Activated CD4-positive, alpha-beta T cell treated with anti-CD3 and anti-CD28 coated beads for 36 hours (primary cell): ENCODE data around the gene SPNS2. TPM values are rescaled to one million over a fixed set of nuclear protein-coding genes. Genes with fewer than 3 reads are reported as not detected.
A peak's percentile ranks its signal among the peaks of the same experiment; 100 is the strongest.

Experiments used
- ATAC-seq: fragments of 200-7000 bp; cut with Tn5 transposase; one replicate; pipeline ENCODE4 v1.10.0; 2021; ENCODE audit warnings: mild to moderate bottlenecking, moderate library complexity
- CTCF ChIA-PET: fragments of 350-600 bp; sonication (Branson Sonifier 250); formaldehyde crosslinking; loops from one replicate; lab custom pipeline; 2021; ENCODE audit warnings: antibody characterized with exemption; lab: Charles Lee
- POLR2A ChIA-PET: fragments of 350-600 bp; sonication (Branson Sonifier 250); formaldehyde crosslinking; loops from one replicate; lab custom pipeline; 2021; ENCODE audit warnings: antibody characterized with exemption, inconsistent platforms; lab: Charles Lee
- DNase-seq: peaks from one replicate; pipeline ENCODE4 v3.0.0-alpha.2; 2020
- H3K27ac Mint-ChIP-seq: one replicate; pipeline ENCODE4 v1.8.0; 2021; ENCODE audit warnings: mixed read lengths
- H3K27me3 Mint-ChIP-seq: one replicate; pipeline ENCODE4 v1.8.0; 2021; ENCODE audit warnings: mixed read lengths
- H3K36me3 Mint-ChIP-seq: one replicate; pipeline ENCODE4 v1.8.0; 2021; ENCODE audit warnings: low read depth, mixed read lengths
- H3K4me1 Mint-ChIP-seq: one replicate; pipeline ENCODE4 v1.8.0; 2021; ENCODE audit warnings: mixed read lengths
- H3K4me3 Mint-ChIP-seq: one replicate; pipeline ENCODE4 v1.8.0; 2021; ENCODE audit warnings: mild to moderate bottlenecking, moderate library complexity, mixed read lengths
- H3K9me3 Mint-ChIP-seq: one replicate; pipeline ENCODE4 v1.8.0; 2021; ENCODE audit warnings: low read depth, mixed read lengths
- intact Hi-C, 2 experiments: fragments of 100-400 bp; cut with DNase I in 1 of 2; cut with micrococcal nuclease in 1 of 2; formaldehyde crosslinking; loops; one replicate each; pipeline versions ENCODE4 v1.14.2 to v1.15.1; 2022 to 2024; cut with DNase I, micrococcal nuclease
- total RNA-seq, 2 experiments: library from RNA; stranded (reverse); gene quantifications; one replicate each; pipeline ENCODE4 v1.2.3, GENCODE V29; 2021

Gene SPNS2
- total RNA-seq, 2 experiments from 2014 or later: 0.07 to 0.37 TPM

DNA sequence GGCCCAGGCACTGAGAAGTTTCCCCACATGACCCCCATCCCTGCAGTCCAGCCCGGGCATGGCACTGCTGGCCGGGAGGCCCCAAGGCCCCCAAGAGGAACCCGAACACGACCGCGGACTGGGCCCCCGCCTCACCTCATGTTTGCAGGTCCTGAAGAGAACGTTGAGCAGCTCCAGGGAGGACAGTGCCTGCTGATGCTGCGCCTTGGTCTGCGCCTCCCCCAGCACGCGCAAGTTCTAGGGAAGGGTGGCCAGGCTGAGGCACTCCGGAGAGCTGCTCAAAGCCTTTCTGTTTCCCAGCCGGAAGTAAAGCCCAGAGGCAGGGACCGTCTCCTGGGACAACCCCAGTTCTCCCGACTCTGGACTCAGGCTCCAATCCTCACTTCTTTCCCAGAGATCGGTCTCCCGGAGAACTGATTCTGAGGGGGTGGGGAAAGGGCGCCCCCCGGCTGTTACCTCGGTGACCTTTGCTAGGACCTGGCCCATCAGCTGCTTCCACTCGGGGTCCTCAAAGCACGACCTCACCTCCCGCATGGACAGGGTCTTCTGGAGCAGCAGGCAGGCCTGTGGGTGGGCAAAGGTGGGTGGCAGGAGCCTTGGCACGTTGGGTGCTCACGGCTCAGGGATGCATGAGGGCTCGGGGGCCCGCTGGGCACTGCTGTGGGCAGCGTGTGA lies 42.8 kb downstream of the SPNS2 start:
- H3K27ac Mint-ChIP-seq: no peak overlapping the region
- no peaks in the 10 kb centered on the region for H3K9me3 Mint-ChIP-seq
- ChIA-PET CTCF (interaction anchor here (1.0 kb wide), 1 partner anchor 14 kb away, joined by 3 read pairs; the partner anchor contains the start of gene MYBBP1A), POLR2A (interaction anchor here (1.2 kb wide), 1 partner anchor 12 kb away, joined by 3 read pairs; no protein-coding TSS in a partner anchor)
- intact Hi-C loops: no loop called here
- peaks cover 16% of the 10 kb centered on the region for H3K36me3 Mint-ChIP-seq
- no peaks in the 10 kb centered on the region for H3K27me3 Mint-ChIP-seq
- H3K4me3 Mint-ChIP-seq: no peak overlapping the region
- DNase-seq (no peak), ATAC-seq (no peak)
- no peaks in the 10 kb centered on the region for H3K4me1 Mint-ChIP-seq

DNA sequence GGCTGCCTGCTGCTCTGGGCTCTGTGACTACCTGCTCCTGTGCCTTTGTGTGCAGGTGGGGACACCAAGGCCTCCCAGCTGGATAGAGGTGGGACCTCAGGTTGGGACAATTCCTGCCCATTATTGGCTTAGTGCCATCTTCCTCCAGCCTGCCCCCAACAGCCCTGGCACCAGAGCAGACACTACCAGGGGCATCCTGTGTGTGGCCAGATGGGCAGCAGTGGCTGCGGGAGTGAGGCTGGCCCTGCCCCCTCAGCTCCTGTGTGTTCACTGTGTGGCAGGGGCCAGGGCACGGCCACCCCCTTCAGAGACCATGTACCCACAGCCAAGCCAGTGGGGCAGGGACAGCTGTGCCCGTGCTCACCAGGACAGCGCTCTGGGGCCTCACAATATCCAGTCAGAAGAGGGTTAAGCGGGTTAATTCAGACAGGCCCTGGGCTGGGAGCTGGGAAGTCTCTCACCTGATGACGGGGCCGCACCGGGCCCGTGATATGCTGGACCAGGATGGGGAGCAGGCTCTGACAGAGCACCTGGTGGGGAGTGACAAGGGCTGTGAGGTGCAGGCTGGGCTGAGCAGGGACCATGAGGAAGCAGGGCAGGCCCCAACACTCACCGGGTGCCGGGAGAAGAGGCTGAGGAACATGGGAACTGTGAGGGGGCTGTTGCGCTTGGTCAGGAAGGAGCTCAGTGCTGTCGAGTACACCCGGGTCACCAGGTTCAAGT lies 43.5 kb downstream of the SPNS2 start:
- ATAC-seq (no peak), DNase-seq (no peak)
- Mint-ChIP-seq H3K9me3 (no peaks in the 10 kb centered on the region), H3K36me3 (peaks cover 21% of the 10 kb centered on the region), H3K4me1 (no peaks in the 10 kb centered on the region), H3K27ac (no peak overlapping the region), H3K4me3 (no peak overlapping the region), H3K27me3 (no peaks in the 10 kb centered on the region)
- intact Hi-C loops: no loop called here
- CTCF ChIA-PET: interaction anchor here (1.0 kb wide), 1 partner anchor 13 kb away, joined by 3 read pairs; the partner anchor contains the start of gene MYBBP1A
- POLR2A ChIA-PET: interaction anchor here (0.7 to 1.2 kb wide), 2 partner anchors 12 to 144 kb away, joined by 3 read pairs; no protein-coding TSS in a partner anchor

DNA sequence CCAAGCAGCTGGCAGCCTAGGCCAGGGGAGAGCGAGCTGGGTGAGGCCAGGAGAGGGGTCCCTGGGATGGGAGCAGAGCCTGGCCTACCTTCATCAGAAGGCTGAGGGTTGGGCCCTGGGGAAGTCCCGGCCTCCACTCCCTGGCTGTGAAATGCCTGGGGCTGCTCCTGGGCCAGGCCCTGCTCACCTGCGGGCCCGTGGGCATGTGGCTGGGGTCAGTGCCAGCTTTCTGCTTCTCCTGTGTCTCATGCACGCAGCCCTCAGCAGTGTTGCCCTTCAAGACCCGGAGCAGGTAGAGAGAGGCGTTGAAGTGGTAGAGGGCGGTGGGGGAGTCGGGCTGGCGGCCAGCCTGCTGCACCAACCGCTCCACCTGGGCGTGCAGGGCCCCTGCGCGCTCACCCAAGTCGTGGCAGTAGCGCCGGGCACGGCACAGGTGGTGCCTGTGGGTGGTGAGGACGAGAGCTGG lies 44.1 kb downstream of the SPNS2 start:
- DNase-seq (no peak), ATAC-seq (no peak)
- intact Hi-C loops: no loop called here
- ChIA-PET POLR2A (interaction anchor here (0.7 to 1.2 kb wide), 2 partner anchors 11 to 144 kb away, joined by 3 read pairs; no protein-coding TSS in a partner anchor), CTCF (no interaction called here)
- no peaks in the 10 kb centered on the region for H3K9me3 Mint-ChIP-seq
- no peaks in the 10 kb centered on the region for H3K27me3 Mint-ChIP-seq
- H3K36me3 Mint-ChIP-seq: peaks cover 21% of the 10 kb centered on the region
- no peak overlapping the region for H3K27ac Mint-ChIP-seq
- no peak overlapping the region for H3K4me3 Mint-ChIP-seq
- no peaks in the 10 kb centered on the region for H3K4me1 Mint-ChIP-seq

DNA sequence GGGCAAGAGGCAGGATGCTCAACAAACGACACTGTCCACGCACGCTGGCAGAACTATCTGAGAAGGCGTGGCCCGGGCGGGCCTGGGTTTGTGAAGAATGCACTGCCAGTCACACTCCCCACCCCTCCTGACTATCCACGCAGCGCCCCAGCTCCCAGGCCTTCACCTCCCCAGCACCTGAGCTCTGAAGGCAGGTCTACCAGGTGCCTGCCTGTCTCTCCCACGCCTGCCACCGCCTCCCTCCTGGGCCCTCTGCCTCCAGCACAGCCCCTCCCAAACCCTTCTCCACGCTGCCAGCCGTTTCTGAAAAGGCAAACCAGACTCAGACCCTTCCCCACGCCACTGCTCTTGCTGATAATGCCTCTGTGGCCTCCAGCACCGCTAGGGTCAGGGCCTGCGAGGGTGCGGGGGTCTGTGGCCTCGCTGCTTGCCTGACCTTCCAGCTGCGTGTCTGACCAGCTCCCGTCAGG lies 44.9 kb downstream of the SPNS2 start:
- Mint-ChIP-seq H3K27me3 (no peaks in the 10 kb centered on the region), H3K4me3 (no peak overlapping the region), H3K36me3 (peaks cover 24% of the 10 kb centered on the region), H3K27ac (no peak overlapping the region), H3K4me1 (no peaks in the 10 kb centered on the region), H3K9me3 (no peaks in the 10 kb centered on the region)
- DNase-seq (no peak), ATAC-seq (no peak)
- ChIA-PET CTCF (interaction anchor here (0.7 kb wide), 1 partner anchor 1015 kb away, joined by 3 read pairs; no protein-coding TSS in a partner anchor), POLR2A (no interaction called here)
- intact Hi-C loops: no loop called here

DNA sequence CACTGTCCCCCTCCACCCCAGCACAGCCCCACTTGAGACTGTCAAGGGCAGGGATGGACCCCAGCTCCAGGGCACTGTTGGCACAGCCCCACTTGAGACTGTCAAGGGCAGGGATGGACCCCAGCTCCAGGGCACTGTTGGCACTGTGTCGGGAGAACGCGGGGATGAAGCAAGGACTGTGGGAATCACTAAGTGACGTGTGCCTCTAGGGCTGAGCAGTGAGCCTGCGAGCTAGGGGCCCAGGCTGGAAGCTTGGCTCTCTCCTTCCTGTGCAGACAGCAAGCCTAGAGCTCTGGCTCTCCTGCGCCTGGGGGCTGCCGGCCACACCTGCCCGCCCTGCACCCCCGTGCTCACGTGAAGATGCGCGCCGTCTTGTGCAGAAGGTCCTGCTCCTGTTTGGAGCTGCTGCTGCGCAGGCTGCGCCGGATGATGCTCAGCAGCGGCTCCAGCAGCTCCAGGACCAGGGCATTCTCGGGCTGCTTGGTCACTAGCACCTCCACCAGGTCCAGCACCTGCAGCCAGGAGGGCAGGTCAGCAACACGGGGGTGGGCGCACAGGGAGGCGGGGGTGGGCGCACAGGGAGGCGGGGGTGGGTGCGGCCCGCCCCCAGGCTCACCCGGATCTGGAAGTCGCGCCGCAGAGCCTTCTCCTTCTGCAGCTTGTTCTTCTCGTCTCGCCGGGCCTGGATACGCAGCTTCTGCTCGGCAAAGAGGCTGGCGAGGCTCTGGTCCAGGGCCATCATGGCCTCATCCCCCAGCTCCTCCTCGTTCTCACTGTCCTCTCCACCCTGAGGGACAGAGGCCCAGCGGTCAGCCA lies 45.7 kb downstream of the SPNS2 start:
- intact Hi-C loops: no loop called here
- POLR2A ChIA-PET: no interaction called here
- H3K4me1 Mint-ChIP-seq: no peaks in the 10 kb centered on the region
- H3K9me3 Mint-ChIP-seq: no peaks in the 10 kb centered on the region
- DNase-seq (no peak), ATAC-seq (no peak)
- no peaks in the 10 kb centered on the region for H3K27me3 Mint-ChIP-seq
- CTCF ChIA-PET: interaction anchor here (0.9 kb wide), 1 partner anchor 44 kb away, joined by 3 read pairs; no protein-coding TSS in a partner anchor
- no peak overlapping the region for H3K27ac Mint-ChIP-seq
- H3K36me3 Mint-ChIP-seq: peaks cover 26% of the 10 kb centered on the region
- H3K4me3 Mint-ChIP-seq: no peak overlapping the region

DNA sequence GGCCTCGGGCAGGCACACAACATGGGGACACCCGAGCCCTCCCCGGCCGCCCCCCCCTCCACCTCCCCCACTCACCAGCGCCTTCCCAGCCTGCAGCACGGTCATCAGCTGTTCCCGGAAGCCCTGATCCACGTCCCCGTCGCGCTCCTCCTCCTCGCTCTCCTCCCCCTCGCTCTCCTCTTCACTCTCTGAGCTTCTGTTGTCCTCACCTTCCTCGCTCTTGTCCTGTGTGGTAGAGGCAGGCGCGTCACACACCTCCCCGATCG lies 46.2 kb downstream of the SPNS2 start:
- POLR2A ChIA-PET: no interaction called here
- intact Hi-C loops: no loop called here
- Mint-ChIP-seq H3K27ac (no peak overlapping the region), H3K4me1 (no peaks in the 10 kb centered on the region), H3K36me3 (peaks cover 23% of the 10 kb centered on the region), H3K27me3 (no peaks in the 10 kb centered on the region), H3K4me3 (no peak overlapping the region), H3K9me3 (no peaks in the 10 kb centered on the region)
- no peak for ATAC-seq
- DNase-seq: no peak
- CTCF ChIA-PET: interaction anchor here (0.9 kb wide), 1 partner anchor 45 kb away, joined by 3 read pairs; no protein-coding TSS in a partner anchor

DNA sequence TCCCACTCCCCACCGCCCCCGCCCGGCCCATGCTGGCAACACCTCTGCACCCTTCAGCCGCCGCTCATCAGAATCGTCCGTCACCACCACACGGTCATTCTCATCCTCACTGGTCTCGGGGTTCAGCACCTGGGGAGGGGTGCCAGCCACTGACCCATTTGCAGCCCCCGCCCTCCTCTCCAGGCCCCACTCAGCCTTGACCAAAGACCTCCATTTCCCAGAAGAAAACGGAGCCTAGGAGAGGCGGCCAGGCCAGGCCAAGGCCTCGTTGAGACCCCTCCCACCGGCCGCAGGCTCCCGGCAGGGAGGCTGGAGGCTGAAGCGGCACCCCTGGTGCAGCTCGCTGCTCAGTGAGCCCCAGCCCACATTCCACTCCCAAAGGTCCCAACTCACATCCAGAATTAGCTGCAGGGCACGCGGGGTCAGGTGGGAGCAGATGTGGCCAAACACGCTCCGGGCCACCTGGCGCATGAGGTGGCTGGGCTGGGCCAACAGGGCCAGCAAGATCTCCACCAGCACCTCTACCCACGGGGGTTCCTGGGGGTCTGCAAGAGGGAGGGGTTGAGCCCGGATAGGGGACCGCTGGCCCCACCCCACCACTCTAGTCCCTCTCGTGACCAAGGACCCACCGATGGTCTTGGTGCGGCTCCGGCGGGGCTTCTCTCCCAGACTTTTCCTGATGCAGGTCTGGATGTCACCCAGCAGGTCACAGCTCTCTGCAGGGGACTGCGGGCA lies 46.7 kb downstream of the SPNS2 start:
- ChIA-PET CTCF (no interaction called here), POLR2A (no interaction called here)
- no peaks in the 10 kb centered on the region for H3K27me3 Mint-ChIP-seq
- DNase-seq (no peak), ATAC-seq (no peak)
- H3K4me3 Mint-ChIP-seq: no peak overlapping the region
- no peaks in the 10 kb centered on the region for H3K4me1 Mint-ChIP-seq
- intact Hi-C loops: no loop called here
- H3K36me3 Mint-ChIP-seq: peaks cover 23% of the 10 kb centered on the region
- H3K9me3 Mint-ChIP-seq: no peaks in the 10 kb centered on the region
- H3K27ac Mint-ChIP-seq: no peak overlapping the region

DNA sequence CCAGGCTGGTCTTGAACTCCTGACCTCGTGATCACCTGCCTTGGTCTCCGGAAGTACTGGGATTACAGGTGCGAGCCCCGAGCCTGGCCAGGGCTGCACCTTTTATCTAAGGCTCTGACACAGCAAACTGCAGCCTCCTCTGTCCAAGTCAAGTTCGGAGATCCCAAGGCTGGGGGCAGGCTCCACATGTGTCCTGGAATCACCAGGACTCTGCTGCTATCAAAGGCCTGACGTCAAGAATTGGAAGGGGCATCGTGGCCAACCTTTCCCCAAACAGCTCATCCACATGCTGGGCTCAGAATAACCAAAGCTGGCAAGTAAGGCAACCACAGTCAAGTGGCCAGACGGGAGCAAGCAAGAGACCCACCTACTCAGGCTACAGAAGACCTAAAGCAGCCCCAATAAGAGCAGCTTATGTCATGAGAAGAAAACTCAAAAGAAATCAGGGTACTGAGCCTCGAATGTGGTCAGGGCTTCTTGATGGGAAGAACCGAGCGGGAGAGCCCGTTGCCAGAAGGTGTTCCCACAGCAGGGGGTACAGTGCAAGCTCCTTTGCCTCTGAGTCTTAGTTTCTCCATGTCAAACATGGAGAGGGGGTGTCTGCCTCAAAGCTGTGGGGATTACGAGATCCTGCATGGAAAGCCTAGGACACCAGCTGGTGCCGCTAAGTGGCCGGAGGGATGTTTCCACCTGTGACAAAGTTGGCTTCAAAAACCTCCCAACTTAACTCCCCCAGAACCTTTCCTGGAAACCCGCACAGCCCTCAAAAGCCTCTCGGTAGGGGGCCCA lies 48.6 kb downstream of the SPNS2 start:
- peaks cover 29% of the 10 kb centered on the region for H3K36me3 Mint-ChIP-seq
- no peak overlapping the region for H3K4me3 Mint-ChIP-seq
- H3K9me3 Mint-ChIP-seq: no peaks in the 10 kb centered on the region
- H3K27ac Mint-ChIP-seq: peak overlapping the region; percentile 27
- DNase-seq: no peak
- no peak for ATAC-seq
- H3K27me3 Mint-ChIP-seq: no peaks in the 10 kb centered on the region
- intact Hi-C loops: no loop called here
- peaks cover 2% of the 10 kb centered on the region for H3K4me1 Mint-ChIP-seq
- ChIA-PET CTCF (no interaction called here), POLR2A (no interaction called here)

DNA sequence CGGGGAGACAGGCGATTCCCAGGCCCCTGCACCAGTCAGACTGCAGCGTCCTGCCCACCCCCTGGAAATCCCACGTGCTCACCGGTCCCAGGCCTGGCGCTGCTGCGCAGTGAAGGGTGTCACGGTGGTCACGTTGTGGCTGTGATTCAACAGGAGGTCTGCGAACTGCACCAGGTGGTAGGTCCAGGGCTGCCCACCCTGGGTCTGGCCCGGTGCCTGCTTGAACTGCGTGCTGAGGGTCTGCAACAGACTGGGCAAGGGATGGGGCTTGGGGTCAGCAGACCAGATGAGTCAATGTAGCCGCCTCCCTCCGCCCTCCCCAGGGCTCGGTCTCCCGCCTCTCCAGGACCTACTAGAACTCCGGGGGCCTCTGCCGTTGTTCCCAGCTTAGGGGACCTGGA lies 49.4 kb downstream of the SPNS2 start:
- intact Hi-C loops: no loop called here
- Mint-ChIP-seq H3K36me3 (peaks cover 30% of the 10 kb centered on the region), H3K27ac (no peak overlapping the region), H3K4me3 (no peak overlapping the region), H3K27me3 (no peaks in the 10 kb centered on the region), H3K9me3 (no peaks in the 10 kb centered on the region), H3K4me1 (peaks cover 2% of the 10 kb centered on the region)
- ChIA-PET CTCF (no interaction called here), POLR2A (no interaction called here)
- DNase-seq (no peak), ATAC-seq (no peak)
